ENCODE measurements around the gene SLC26A11.

- peak; percentile 28 for TF ChIP-seq POLR2A (IDR thresholded peaks at IDR 0.05; ENCODE audit: low read length)
- TF ChIP-seq GATA1 (IDR thresholded peaks at IDR 0.05; ENCODE audit: low read depth, low read length): no peak
These were observed 41.1 kb downstream of the SLC26A11 start for GRCh38 chr17:80261159-80261894.

Data from erythroblast (primary cell).